Measurements from ENCODE around the gene PLCD1.

DNA sequence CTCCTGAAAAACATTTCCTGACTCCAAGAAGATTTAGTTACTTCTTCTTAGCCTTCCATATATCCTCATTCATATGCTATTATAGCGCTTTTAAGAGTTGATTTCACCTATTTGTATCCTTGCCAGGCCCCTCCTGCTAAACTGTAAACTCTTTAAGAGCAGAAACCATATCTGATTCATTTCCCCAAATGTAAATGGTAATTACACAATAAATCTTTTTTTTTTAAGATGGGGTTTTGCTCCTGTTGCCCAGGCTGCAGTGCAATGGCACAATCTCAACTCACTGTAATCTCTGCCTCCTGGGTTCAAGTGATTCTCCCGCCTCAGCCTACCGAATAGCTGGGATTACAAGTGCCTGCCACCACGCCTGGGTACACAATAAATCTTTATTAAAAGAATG lies 14.0 kb upstream of the PLCD1 start:
- TF ChIP-seq CTCF (IDR thresholded peaks at IDR 0.05), result no peak
- TF ChIP-seq POLR2A (IDR thresholded peaks at IDR 0.05), result no peak
